ENCODE measurements around the gene NDEL1. TPM values are rescaled to one million over a fixed set of nuclear protein-coding genes. Genes with fewer than 3 reads are reported as not detected.

NDEL1 gene
- total RNA-seq, 1 donor from 2014 or later, result 30.5 TPM

DNA sequence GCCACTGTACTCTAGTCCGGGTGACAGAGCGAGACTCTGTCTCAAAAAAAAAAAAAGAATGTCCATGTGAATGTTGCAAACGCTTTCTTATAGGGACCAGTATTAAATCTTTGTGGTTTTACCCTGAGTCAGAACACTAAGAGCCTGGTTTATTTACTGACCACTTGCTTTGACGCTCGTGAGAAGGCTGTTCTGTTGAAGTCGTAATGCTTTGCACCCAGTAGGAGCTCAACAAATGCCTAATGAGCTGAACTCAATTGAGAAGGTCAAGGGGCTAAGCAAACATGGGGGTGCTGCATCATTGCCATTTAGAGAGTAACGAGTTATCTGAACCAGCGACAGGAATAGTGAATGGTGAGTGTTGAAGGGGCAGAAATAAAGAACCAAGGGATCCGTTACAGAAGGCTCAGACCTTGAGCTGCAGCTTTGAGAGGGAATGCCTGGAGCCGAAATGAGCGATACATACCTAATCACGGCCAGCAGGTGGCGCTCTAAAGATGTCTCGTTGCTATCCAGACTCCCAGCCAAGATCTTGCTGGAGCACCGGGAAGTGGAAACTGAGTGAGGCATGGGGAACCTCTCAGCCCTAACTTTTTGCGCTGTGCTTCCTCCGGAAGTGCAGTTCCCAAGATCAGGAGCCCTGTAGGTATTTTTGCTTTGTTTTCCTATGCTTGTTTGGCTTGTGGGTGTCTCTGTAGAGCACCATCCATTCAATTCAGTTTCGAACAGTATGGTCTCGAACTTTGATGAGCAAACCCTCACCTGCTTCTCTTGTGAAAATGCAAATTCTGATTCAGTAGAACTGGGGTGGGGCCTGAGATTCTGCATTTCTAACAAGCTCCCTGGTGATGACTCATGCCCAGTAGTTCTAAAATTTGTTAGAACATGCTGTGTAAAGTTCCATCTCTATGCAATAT is 25.5 kb upstream of the NDEL1 start:
- peak; percentile 77 for DNase-seq (ENCODE audit: low spot score, unreplicated experiment)
- Mint-ChIP-seq H3K4me3 (ENCODE audit: low read depth) (no peak overlapping the region), H3K27ac (no peak overlapping the region), H3K4me1 (ENCODE audit: low read depth) (no peaks in the 10 kb centered on the region), H3K27me3 (peaks cover 8% of the 10 kb centered on the region), H3K9me3 (ENCODE audit: low read depth) (no peaks in the 10 kb centered on the region), H3K36me3 (ENCODE audit: insufficient read depth) (no peaks in the 10 kb centered on the region)
- TF ChIP-seq CTCF (IDR thresholded peaks at IDR 0.05; ENCODE audit: unreplicated experiment), result peak; percentile 94

GRCh38 chr17:8410883-8411238 is 24.8 kb upstream of the NDEL1 start:
- H3K27me3 Mint-ChIP-seq, result peaks cover 8% of the 10 kb centered on the region
- no peak for DNase-seq (ENCODE audit: low spot score, unreplicated experiment)
- H3K4me1 Mint-ChIP-seq (ENCODE audit: low read depth), result no peaks in the 10 kb centered on the region

GRCh38 chr17:8412089-8412488 is 23.6 kb upstream of the NDEL1 start:
- H3K36me3 Mint-ChIP-seq (ENCODE audit: insufficient read depth), result no peaks in the 10 kb centered on the region
- DNase-seq (ENCODE audit: low spot score, unreplicated experiment), result no peak
- no peaks in the 10 kb centered on the region for H3K9me3 Mint-ChIP-seq (ENCODE audit: low read depth)
- peaks cover 20% of the 10 kb centered on the region for H3K27me3 Mint-ChIP-seq
- TF ChIP-seq CTCF (IDR thresholded peaks at IDR 0.05; ENCODE audit: unreplicated experiment), result no peak
- H3K27ac Mint-ChIP-seq, result no peak overlapping the region
- H3K4me1 Mint-ChIP-seq (ENCODE audit: low read depth), result no peaks in the 10 kb centered on the region
- no peak overlapping the region for H3K4me3 Mint-ChIP-seq (ENCODE audit: low read depth)

More at GRCh38 chr17:8410883-8411238, 24.8 kb upstream of the NDEL1 start:
- no peak for TF ChIP-seq CTCF (IDR thresholded peaks at IDR 0.05; ENCODE audit: unreplicated experiment)
- no peaks in the 10 kb centered on the region for H3K9me3 Mint-ChIP-seq (ENCODE audit: low read depth)
- no peak overlapping the region for H3K27ac Mint-ChIP-seq
- H3K36me3 Mint-ChIP-seq (ENCODE audit: insufficient read depth), result no peaks in the 10 kb centered on the region
- no peak overlapping the region for H3K4me3 Mint-ChIP-seq (ENCODE audit: low read depth)

- no peaks in the 10 kb centered on the region for H3K4me1 Mint-ChIP-seq (ENCODE audit: low read depth)
Observed at GRCh38 chr17:8413328-8413727, 22.4 kb upstream of the NDEL1 start.

DNA sequence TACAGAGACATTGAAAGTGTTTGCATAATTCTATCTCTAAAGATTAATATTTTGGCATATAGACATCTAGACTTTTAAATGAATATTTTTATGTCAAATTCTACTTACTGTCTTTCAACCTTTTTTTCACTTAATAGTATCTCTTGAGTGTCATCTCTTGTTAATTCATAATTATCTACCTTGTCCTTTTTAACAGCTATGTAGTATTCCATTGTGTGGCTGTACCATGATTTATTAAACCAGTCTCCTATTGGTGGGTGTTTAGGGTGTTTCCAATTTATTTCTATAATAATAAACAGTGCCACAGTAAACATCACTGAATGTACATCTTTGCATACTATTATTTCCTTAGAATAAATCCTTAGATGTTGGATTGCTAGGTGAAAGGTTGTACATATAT is 21.7 kb upstream of the NDEL1 start:
- Mint-ChIP-seq H3K4me3 (ENCODE audit: low read depth) (no peak overlapping the region), H3K27me3 (peaks cover 31% of the 10 kb centered on the region), H3K4me1 (ENCODE audit: low read depth) (no peaks in the 10 kb centered on the region), H3K36me3 (ENCODE audit: insufficient read depth) (no peaks in the 10 kb centered on the region), H3K9me3 (ENCODE audit: low read depth) (no peaks in the 10 kb centered on the region), H3K27ac (no peak overlapping the region)
- TF ChIP-seq CTCF (IDR thresholded peaks at IDR 0.05; ENCODE audit: unreplicated experiment), result no peak
- no peak for DNase-seq (ENCODE audit: low spot score, unreplicated experiment)

More at GRCh38 chr17:8413328-8413727, 22.4 kb upstream of the NDEL1 start:
- H3K27me3 Mint-ChIP-seq, result peaks cover 31% of the 10 kb centered on the region
- H3K36me3 Mint-ChIP-seq (ENCODE audit: insufficient read depth), result no peaks in the 10 kb centered on the region
- no peaks in the 10 kb centered on the region for H3K9me3 Mint-ChIP-seq (ENCODE audit: low read depth)
- no peak overlapping the region for H3K4me3 Mint-ChIP-seq (ENCODE audit: low read depth)
- no peak for DNase-seq (ENCODE audit: low spot score, unreplicated experiment)
- H3K27ac Mint-ChIP-seq, result no peak overlapping the region
- no peak for TF ChIP-seq CTCF (IDR thresholded peaks at IDR 0.05; ENCODE audit: unreplicated experiment)
